ENCODE data around the gene TTC34.
"Not testable (repeated sequence)": the region's sequence is repeated elsewhere in the genome, so short reads cannot be mapped to it uniquely, and the experiment has no call there.

TTC34 gene

GRCh38 chr1:2657909-2658308, 143.6 kb downstream of the TTC34 start:
- not testable (repeated sequence) for DNase-seq

GRCh38 chr1:2657124-2657523, 144.4 kb downstream of the TTC34 start:
- not testable (repeated sequence) for DNase-seq

- peak; percentile 61 for DNase-seq
These were observed 145.7 kb downstream of the TTC34 start for GRCh38 chr1:2655598-2656434.

GRCh38 chr1:2654443-2654948, 147.0 kb downstream of the TTC34 start:
- peak; percentile 58 for DNase-seq

- peak; percentile 76 for DNase-seq
These were observed 147.6 kb downstream of the TTC34 start for GRCh38 chr1:2653741-2654442.

- DNase-seq, result peak; percentile 70
These were observed 148.4 kb downstream of the TTC34 start for GRCh38 chr1:2652926-2653571.

- peak; percentile 50 for DNase-seq
These were observed 149.2 kb downstream of the TTC34 start for GRCh38 chr1:2652152-2652925.

- DNase-seq, result peak; percentile 46
These were observed 150.4 kb downstream of the TTC34 start for GRCh38 chr1:2650967-2651645.

GRCh38 chr1:2646837-2647236, 154.7 kb downstream of the TTC34 start:
- no peak for DNase-seq

GRCh38 chr1:2645776-2646175, 155.7 kb downstream of the TTC34 start:
- peak; percentile 49 for DNase-seq

- peak; percentile 48 for DNase-seq
These were observed 156.3 kb downstream of the TTC34 start for GRCh38 chr1:2645143-2645542.

- DNase-seq, result peak; percentile 32
These were observed 156.8 kb downstream of the TTC34 start for GRCh38 chr1:2644591-2645101.

- peak; percentile 56 for DNase-seq
These were observed 157.3 kb downstream of the TTC34 start for GRCh38 chr1:2644171-2644570.

- peak; percentile 60 for DNase-seq
These were observed 157.9 kb downstream of the TTC34 start for GRCh38 chr1:2643414-2644077.

- peak; percentile 97 for DNase-seq
These were observed 158.7 kb downstream of the TTC34 start for GRCh38 chr1:2642560-2643413.

- no peak for DNase-seq
These were observed 159.3 kb downstream of the TTC34 start for GRCh38 chr1:2642131-2642559.

GRCh38 chr1:2641381-2642130, 159.9 kb downstream of the TTC34 start:
- DNase-seq, result peak; percentile 59

GRCh38 chr1:2640626-2641025, 160.9 kb downstream of the TTC34 start:
- peak; percentile 56 for DNase-seq
